GM18909 (cell line): ENCODE results near the gene RPP25.

ENCODE experiments used
- ATAC-seq: cut with Tn5 transposase; IDR thresholded peaks from one replicate; pipeline ENCODE4 v1.9.1; 2021; ENCODE audit warnings: mild to moderate bottlenecking; ENCODE audit not compliant: unreplicated experiment, poor library complexity

Gene RPP25

GRCh38 chr15:74956648-74957475 lies at the start of gene RPP25:
Gene RPP25, minus strand, starts transcription at chr15:74956772. Its CDS starts 189 bp downstream, at chr15:74956583.
- peak; percentile 72 for ATAC-seq

- ATAC-seq: no peak
Observed at GRCh38 chr15:75002398-75002797, 45.8 kb upstream of the RPP25 start.

- no peak for ATAC-seq
Observed at GRCh38 chr15:75001310-75001709, 44.7 kb upstream of the RPP25 start.

GRCh38 chr15:74997543-74997942 lies 41.0 kb upstream of the RPP25 start:
- ATAC-seq: no peak

- ATAC-seq: no peak
Observed at GRCh38 chr15:74997141-74997540, 40.6 kb upstream of the RPP25 start.

GRCh38 chr15:74995779-74996765 lies 39.5 kb upstream of the RPP25 start:
- no peak for ATAC-seq

GRCh38 chr15:74995182-74995778 lies 38.7 kb upstream of the RPP25 start, which contains the start of gene SCAMP5:
Gene SCAMP5, plus strand, starts transcription at chr15:74995563. Its CDS starts 16,277 bp downstream, at chr15:75011840.
- ATAC-seq: peak; percentile 73

- ATAC-seq: no peak
Observed at GRCh38 chr15:74994685-74995084, 38.1 kb upstream of the RPP25 start.

GRCh38 chr15:74994236-74994635 lies 37.7 kb upstream of the RPP25 start:
- no peak for ATAC-seq

- ATAC-seq: no peak
Observed at GRCh38 chr15:74992619-74993018, 36.0 kb upstream of the RPP25 start.

GRCh38 chr15:74989527-74989926 lies 33.0 kb upstream of the RPP25 start:
- ATAC-seq: no peak

GRCh38 chr15:74988007-74988800 lies 31.6 kb upstream of the RPP25 start:
- no peak for ATAC-seq

- peak; percentile 68 for ATAC-seq
Observed at GRCh38 chr15:74983725-74984231, 27.2 kb upstream of the RPP25 start.

- no peak for ATAC-seq
Observed at GRCh38 chr15:74982183-74982582, 25.6 kb upstream of the RPP25 start.

GRCh38 chr15:74978503-74978902 lies 21.9 kb upstream of the RPP25 start:
- ATAC-seq: no peak

- no peak for ATAC-seq
Observed at GRCh38 chr15:74978077-74978476, 21.5 kb upstream of the RPP25 start.

- ATAC-seq: no peak
Observed at GRCh38 chr15:74977599-74977998, 21.0 kb upstream of the RPP25 start.

- no peak for ATAC-seq
Observed at GRCh38 chr15:74976159-74976558, 19.6 kb upstream of the RPP25 start.

GRCh38 chr15:74967670-74968069 lies 11.1 kb upstream of the RPP25 start:
- no peak for ATAC-seq

GRCh38 chr15:74964794-74965193 lies 8.2 kb upstream of the RPP25 start:
- ATAC-seq: no peak
